ENCODE measurements around the gene SH3PXD2A. TPM values are rescaled to one million over a fixed set of nuclear protein-coding genes. Genes with fewer than 3 reads are reported as not detected.

Gene SH3PXD2A
- total and polyA plus RNA-seq, 10 of the 15 experiments (the other 5 are each of a cell fraction or from before 2014, with no cell fraction given), result 0.63 to 14.0 (median 4.4) TPM

GRCh38 chr10:103737735-103738367 is 117.5 kb downstream of the SH3PXD2A start:
- no peaks in the 10 kb centered on the region for H3K4me1 ChIP-seq (ENCODE audit: control insufficient read depth, insufficient read depth, low read length)
- H4K20me1 ChIP-seq (ENCODE audit: control insufficient read depth, insufficient read depth), result no peaks in the 10 kb centered on the region
- no peak for FAIRE-seq
- no peak overlapping the region for H3K9ac ChIP-seq (ENCODE audit: control insufficient read depth, insufficient read depth, low read length)
- no peaks in the 10 kb centered on the region for H3K79me2 ChIP-seq (ENCODE audit: control insufficient read depth, insufficient read depth, low read length)
- CTCF ChIA-PET, result interaction anchor here (0.6 to 1.3 kb wide), 3 partner anchors 15 to 144 kb away, joined by 3 read pairs; no protein-coding TSS in a partner anchor
- WGBS (ENCODE audit: insufficient coverage, insufficient replicate concordance, low lambda C conversion rate, missing lambda C conversion rate), result 46% methylated on average over 14 of the region's 14 CpGs
- POLR2A ChIA-PET, result interaction anchor here (1.1 kb wide), 1 partner anchor 13 kb away, joined by 4 read pairs; no protein-coding TSS in a partner anchor
- ATAC-seq, result no peak
- no TSS peak for BruUV-seq (replicated peaks)
- SMC1A ChIA-PET (ENCODE audit: uncharacterized antibody, unreplicated experiment), result no interaction called here
- H2AFZ ChIP-seq (ENCODE audit: control insufficient read depth, low read depth, low read length), result no peak overlapping the region
- intact Hi-C loops (cut with micrococcal nuclease; ENCODE audit: unreplicated experiment) (no loop called here), in situ Hi-C loops (cut with MboI) (no loop called here)
- H3K27ac ChIP-seq (ENCODE audit: control insufficient read depth, insufficient read depth), result no peak overlapping the region
- H3K36me3 ChIP-seq (ENCODE audit: control insufficient read depth in 2 of 2, insufficient read depth in 2 of 2, low read length in 1 of 2), result no peaks in the 10 kb centered on the region
- no peak overlapping the region for H3K4me3 ChIP-seq
- RAD21 ChIA-PET (ENCODE audit: unreplicated experiment), result no interaction called here
- H3K9me3 ChIP-seq (replicated peaks; ENCODE audit: control insufficient read depth, insufficient read depth, low read length), result no peaks in the 10 kb centered on the region; the same call in 2 of the 3 replicates
- TF ChIP-seq MTA2 (IDR thresholded peaks at IDR 0.05; ENCODE audit: low read depth) (no peak), ZBTB33 (IDR thresholded peaks at IDR 0.05) (no peak), ZSCAN29 (IDR thresholded peaks at IDR 0.05) (no peak), TCF3 (IDR thresholded peaks at IDR 0.05; ENCODE audit: borderline replicate concordance, insufficient read depth, low read depth, low read length) (no peak), HDAC6 (IDR thresholded peaks at IDR 0.05; ENCODE audit: unreplicated experiment) (no peak)
- H3K4me2 ChIP-seq (ENCODE audit: control insufficient read depth, insufficient read depth), result no peak overlapping the region
- peaks cover 0 to 3% of the 10 kb centered on the region in 2 experiments; a peak in 1 of 4 replicates for H3K27me3 ChIP-seq (replicated peaks in 1 of 2; ENCODE audit: control insufficient read depth in 2 of 2, insufficient read depth in 2 of 2, low read length in 1 of 2)
- no peak for DNase-seq (ENCODE audit: low read depth, low spot score)

All from GM12878 (cell line).